ENCODE data around the gene ECHDC1.

The ECHDC1 gene

GRCh38 chr6:127383988-127384387 lies 40.6 kb upstream of the ECHDC1 start:
- TF ChIP-seq CTCF (IDR thresholded peaks at IDR 0.05; ENCODE audit: insufficient read depth, low read depth, low read length, missing control alignments), result no peak
- H3K4me3 ChIP-seq (ENCODE audit: low read depth, low read length), result no peak overlapping the region
- no peak for DNase-seq (ENCODE audit: low read depth)

- no peak for TF ChIP-seq CTCF (IDR thresholded peaks at IDR 0.05; ENCODE audit: insufficient read depth, low read depth, low read length, missing control alignments)
- DNase-seq (ENCODE audit: low read depth), result no peak
- no peak overlapping the region for H3K4me3 ChIP-seq (ENCODE audit: low read depth, low read length)
Observed at GRCh38 chr6:127382413-127382812, 39.0 kb upstream of the ECHDC1 start.

- no peak overlapping the region for H3K4me3 ChIP-seq (ENCODE audit: low read depth, low read length)
- DNase-seq (ENCODE audit: low read depth), result no peak
- no peak for TF ChIP-seq CTCF (IDR thresholded peaks at IDR 0.05; ENCODE audit: insufficient read depth, low read depth, low read length, missing control alignments)
Observed at GRCh38 chr6:127381384-127381783, 38.0 kb upstream of the ECHDC1 start.

- no peak for TF ChIP-seq CTCF (IDR thresholded peaks at IDR 0.05; ENCODE audit: insufficient read depth, low read depth, low read length, missing control alignments)
- DNase-seq (ENCODE audit: low read depth), result no peak
- no peak overlapping the region for H3K4me3 ChIP-seq (ENCODE audit: low read depth, low read length)
Observed at GRCh38 chr6:127376685-127377084, 33.3 kb upstream of the ECHDC1 start.

GRCh38 chr6:127367023-127367375 lies 23.6 kb upstream of the ECHDC1 start:
- no peak for TF ChIP-seq CTCF (IDR thresholded peaks at IDR 0.05; ENCODE audit: insufficient read depth, low read depth, low read length, missing control alignments)
- DNase-seq (ENCODE audit: low read depth), result no peak
- no peak overlapping the region for H3K4me3 ChIP-seq (ENCODE audit: low read depth, low read length)

GRCh38 chr6:127366282-127367022 lies 23.0 kb upstream of the ECHDC1 start:
- DNase-seq (ENCODE audit: low read depth), result no peak
- no peak overlapping the region for H3K4me3 ChIP-seq (ENCODE audit: low read depth, low read length)
- TF ChIP-seq CTCF (IDR thresholded peaks at IDR 0.05; ENCODE audit: insufficient read depth, low read depth, low read length, missing control alignments), result no peak

- H3K4me3 ChIP-seq (ENCODE audit: low read depth, low read length), result no peak overlapping the region
- DNase-seq (ENCODE audit: low read depth), result no peak
- no peak for TF ChIP-seq CTCF (IDR thresholded peaks at IDR 0.05; ENCODE audit: insufficient read depth, low read depth, low read length, missing control alignments)
Observed at GRCh38 chr6:127365874-127366273, 22.5 kb upstream of the ECHDC1 start.
